HepG2 (cell line): ENCODE data around the gene BMI1. TPM values are rescaled to one million over a fixed set of nuclear protein-coding genes. Genes with fewer than 3 reads are reported as not detected.

Experiments used
- ATAC-seq: fragments of 200-7000 bp; cut with Tn5 transposase; 3 replicates; pipeline ENCODE4 v1.9.1; 2020; ENCODE audit warnings: mild to moderate bottlenecking, moderate library complexity
- BruUV-seq: library from RNA; stranded (reverse); fragments of 400-500 nt; replicated peaks from 2 replicates; lab custom pipeline; 2021; lab: Mats Ljungman, UMichigan
- CTCF ChIA-PET: fragments of 300-600 bp; formaldehyde crosslinking; extraction: SDS; loops from one replicate; lab custom pipeline; 2021; ENCODE audit warnings: low total read pairs, inconsistent platforms, low intra/inter-chr PET ratio; lab: Yijun Ruan, JAX
- POLR2A ChIA-PET: fragments of 350-600 bp; sonication (Branson Sonifier 250); formaldehyde crosslinking; loops from one replicate; lab custom pipeline; 2020; ENCODE audit warnings: antibody characterized with exemption, inconsistent platforms; lab: Yijun Ruan, JAX
- DNase-seq: peaks from one replicate; pipeline ENCODE4 v3.0.0-alpha.2; 2015; ENCODE audit warnings: low spot score
- FAIRE-seq: peaks from 3 replicates; lab custom pipeline; 2011; peaks lifted over from hg19 to GRCh38; lab: Jason Lieb, UNC
- H2AFZ ChIP-seq: one replicate; pipeline ENCODE4 v1.6.1; 2011; ENCODE audit warnings: low read length, inconsistent platforms
- H3K27ac ChIP-seq: fragments of 300-600 bp; 3 replicates; pipeline ENCODE4 v1.8.0; 2011; ENCODE audit warnings: mixed run types, mild to moderate bottlenecking, mixed read lengths, low read length, inconsistent platforms; ENCODE audit not compliant: insufficient read depth; ENCODE audit errors: extremely low read length
- H3K27me3 ChIP-seq, 2 experiments: fragments of 200-600 bp in 1 of 2; 2 replicates in 1 of 2; 3 replicates in 1 of 2; pipeline versions ENCODE4 v1.6.0 to v1.8.0; 2011; ENCODE audit warnings: low read length in 2 of 2, mild to moderate bottlenecking in 2 of 2, moderate library complexity in 2 of 2, inconsistent platforms in 1 of 2; ENCODE audit not compliant: insufficient read depth in 2 of 2, control insufficient read depth in 1 of 2
- H3K36me3 ChIP-seq, 2 experiments: fragments of 200-600 bp in 1 of 2; replicated peaks in 1 of 2; 2 replicates in 1 of 2; 3 replicates in 1 of 2; pipeline versions ENCODE4 v1.5.1 to v1.8.0; 2011; ENCODE audit warnings: low read length in 2 of 2, inconsistent platforms in 1 of 2; ENCODE audit not compliant: insufficient read depth in 2 of 2, control insufficient read depth in 1 of 2
- H3K4me1 ChIP-seq: 2 replicates; pipeline ENCODE4 v1.5.1; 2012; ENCODE audit warnings: low read length, inconsistent platforms; ENCODE audit not compliant: insufficient read depth
- H3K4me2 ChIP-seq: 2 replicates; pipeline ENCODE4 v1.6.0; 2011; ENCODE audit warnings: low read depth, low read length, inconsistent platforms
- H3K4me3 ChIP-seq, 3 experiments: fragments of 200-600 bp in 1 of 3; sonication (generic), shearing (Covaris generic) in 1 of 3; replicated peaks in 1 of 3; 2 replicates each; pipeline ENCODE4 v1.5.1; 2011 to 2016; ENCODE audit warnings: low read length in 3 of 3, inconsistent platforms in 2 of 3, low read depth in 2 of 3, mild to moderate bottlenecking in 2 of 3, control low read depth in 1 of 3, mixed read lengths in 1 of 3; ENCODE audit not compliant: insufficient read depth in 1 of 3
- H3K79me2 ChIP-seq: one replicate; pipeline ENCODE4 v1.6.1; 2011; ENCODE audit warnings: low read length, inconsistent platforms; ENCODE audit not compliant: insufficient read depth
- H3K9ac ChIP-seq: 2 replicates; pipeline ENCODE4 v1.6.0; 2011; ENCODE audit warnings: mild to moderate bottlenecking, low read depth, low read length, inconsistent platforms; ENCODE audit not compliant: insufficient read depth
- H3K9me3 ChIP-seq: 2 replicates; pipeline ENCODE4 v1.5.1; 2012; ENCODE audit warnings: mild to moderate bottlenecking, low read length
- H4K20me1 ChIP-seq: 2 replicates; pipeline ENCODE4 v1.6.0; 2011; ENCODE audit warnings: inconsistent platforms, mild to moderate bottlenecking, low read length, moderate library complexity; ENCODE audit not compliant: insufficient read depth
- FOSL1 ChIP-seq: sonication (generic); formaldehyde crosslinking; IDR thresholded peaks from 2 replicates; pipeline ENCODE4 v1.9.0; 2021; ENCODE audit warnings: missing genetic modification reagents, borderline replicate concordance
- HOMEZ ChIP-seq: IDR thresholded peaks from 2 replicates; pipeline ENCODE4 v1.6.1; 2016; ENCODE audit warnings: low read depth
- IKZF5 ChIP-seq: IDR thresholded peaks from 2 replicates; pipeline ENCODE4 v1.6.1; 2018; ENCODE audit warnings: missing genetic modification reagents, mild to moderate bottlenecking, missing compliant biosample characterization
- MED1 ChIP-seq: sonication (generic); formaldehyde crosslinking; IDR thresholded peaks from 2 replicates; pipeline ENCODE4 v1.4.0; 2020; ENCODE audit warnings: missing genetic modification reagents
- RERE ChIP-seq: IDR thresholded peaks from 2 replicates; pipeline ENCODE4 v1.6.1; 2016; ENCODE audit warnings: low read depth, missing genetic modification reagents, missing compliant biosample characterization
- ZNF800 ChIP-seq: sonication (generic); formaldehyde crosslinking; IDR thresholded peaks from 2 replicates; pipeline ENCODE4 v1.4.0; 2020; ENCODE audit warnings: missing genetic modification reagents
- WGBS: methylation state at CpG from one replicate; pipeline ENCODE4 v1.1.6; 2017; ENCODE audit warnings: low lambda C conversion rate; 5-methylcytosine and 5-hydroxymethylcytosine counted together
- in situ Hi-C: cut with HindIII; loops from 2 replicates; pipeline ENCODE4 v1.10.0; 2017; ENCODE audit warnings: low pct_unique_long_range_greater_than_20kb; ENCODE audit not compliant: extremely low pct_ligation_motif_present
- intact Hi-C: fragments of 100-400 bp; cut with micrococcal nuclease; formaldehyde crosslinking; loops from one replicate; pipeline ENCODE4 v1.10.0; 2022; ENCODE audit not compliant: unreplicated experiment
- polyA plus RNA-seq, 8 experiments: library from polyadenylated mRNA; depleted of rRNA in 3 of 8; stranded (reverse) in 7 of 8; unstranded in 1 of 8; fragments of >200 nt; fragmentation: Illumina TruSeq in 4 of 8; extraction: Trizol in 4 of 8; gene quantifications; 2 replicates each; pipeline versions ENCODE4 v1.2.1 to v1.2.3, GENCODE V29; 2011 to 2016; ENCODE audit warnings: low read depth in 4 of 8, missing spikeins in 1 of 8, mixed read lengths in 1 of 8; ENCODE audit not compliant: insufficient read depth in 1 of 8
- total RNA-seq, 5 experiments: library from RNA; depleted of rRNA; stranded (reverse); fragments of >200 nt; fragmentation: Illumina TruSeq; extraction: Trizol; gene quantifications; 2 replicates each; pipeline ENCODE4 v1.2.3, GENCODE V29; 2016; ENCODE audit warnings: low read depth in 1 of 5

Gene BMI1
- total and polyA plus RNA-seq, 2 of the 13 experiments (the other 11 are each of a cell fraction or from before 2014, with no cell fraction given): 30.5 to 44.0 TPM

GRCh38 chr10:22280078-22280477 lies 40.8 kb upstream of the BMI1 start (continued):
- TF ChIP-seq HOMEZ (CRISPR knock-in tag): no peak
- TF ChIP-seq RERE (CRISPR knock-in tag): no peak
- TF ChIP-seq FOSL1 (CRISPR knock-in tag): no peak

GRCh38 chr10:22285130-22285529 lies 35.8 kb upstream of the BMI1 start:
- POLR2A ChIA-PET: no interaction called here
- Histone ChIP-seq H3K4me2 (no peak overlapping the region), H3K4me1 (no peaks in the 10 kb centered on the region), H3K36me3 (no peaks in the 10 kb centered on the region), H3K9me3 (no peaks in the 10 kb centered on the region), H3K27me3 (0 out of 5 replicates have a peak, but pooled peaks cover 0 to under 1% of the 10 kb centered on the region in 2 experiments), H3K27ac (no peak overlapping the region), H3K4me3 (no peak overlapping the region), H4K20me1 (no peaks in the 10 kb centered on the region), H2AFZ (no peak overlapping the region), H3K79me2 (no peaks in the 10 kb centered on the region), H3K9ac (no peak overlapping the region)
- CTCF ChIA-PET: no interaction called here
- no peak for FAIRE-seq
- BruUV-seq: no TSS peak
- intact Hi-C loops (no loop called here), in situ Hi-C loops (no loop called here)
- 31% methylated on average over 3 of the region's 3 CpGs for WGBS
- ATAC-seq: no peak
- DNase-seq: no peak
- no peak for TF ChIP-seq MED1 (CRISPR knock-in tag)
- no peak for TF ChIP-seq IKZF5 (CRISPR knock-in tag)
- TF ChIP-seq ZNF800 (CRISPR knock-in tag): no peak
